GM18499 (cell line): ENCODE data around the gene EFHC1.

Experiments used
- ATAC-seq: cut with Tn5 transposase; IDR thresholded peaks from one replicate; pipeline ENCODE4 v1.9.1; 2021; ENCODE audit warnings: moderate number of reproducible peaks; ENCODE audit not compliant: insufficient read depth, unreplicated experiment

The EFHC1 gene

DNA sequence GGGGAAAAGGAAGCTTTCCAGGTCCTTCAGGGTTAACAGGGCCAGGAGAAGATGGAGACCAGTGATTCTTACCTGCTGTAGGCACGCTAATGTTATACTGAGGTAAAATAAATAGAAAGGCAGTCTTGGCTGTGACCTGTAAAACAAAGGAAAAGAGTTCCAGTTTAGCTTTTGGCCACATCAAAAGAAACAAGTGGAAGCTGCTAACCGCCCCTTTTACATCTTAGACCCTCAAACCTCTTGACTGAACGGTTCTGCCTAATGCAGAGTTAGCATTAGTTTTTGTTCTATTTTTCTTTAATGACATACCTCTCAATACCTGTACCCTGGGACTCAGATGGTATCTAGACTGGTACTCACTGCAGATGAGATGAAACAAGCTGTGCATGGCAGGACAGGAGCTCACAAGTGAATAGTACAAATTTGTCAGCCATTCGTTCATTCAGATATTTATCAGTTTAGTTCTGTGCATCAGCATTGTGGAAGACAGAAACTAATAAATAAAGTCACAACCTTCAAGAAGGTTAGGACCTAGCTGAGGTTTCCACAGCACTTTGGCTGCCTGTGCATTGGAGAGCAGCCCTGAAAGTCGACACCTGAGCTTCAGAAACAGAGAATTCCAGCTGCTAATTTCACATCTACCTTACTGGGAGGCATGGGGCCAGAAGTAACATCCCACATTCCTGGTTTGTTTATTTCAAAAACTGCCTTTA lies 115.7 kb downstream of the EFHC1 start:
- no peak for ATAC-seq

DNA sequence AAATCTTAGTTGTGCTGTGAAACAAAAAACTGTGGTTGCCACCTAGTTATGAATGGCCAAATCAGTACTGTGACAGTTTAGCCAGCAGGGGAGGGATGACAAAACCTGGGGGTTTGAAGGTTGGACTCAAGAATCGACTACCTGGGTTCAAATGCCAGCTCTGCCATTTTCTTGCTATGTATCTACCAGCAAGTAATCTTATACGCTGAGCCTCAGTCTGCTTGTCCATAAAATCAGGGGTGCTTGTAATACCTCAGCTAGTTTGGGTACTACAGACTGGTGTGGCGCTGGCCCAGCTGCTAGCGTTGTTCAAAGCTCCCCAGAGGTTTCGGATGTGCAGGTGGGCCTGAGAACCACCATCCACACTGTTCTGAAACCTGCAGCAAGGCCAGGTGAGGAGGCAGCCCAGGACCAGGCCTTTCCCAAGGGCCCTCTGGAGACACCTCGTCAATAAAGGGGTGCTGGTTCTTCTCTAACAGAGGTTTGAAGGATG lies 116.3 kb downstream of the EFHC1 start:
- ATAC-seq: no peak

DNA sequence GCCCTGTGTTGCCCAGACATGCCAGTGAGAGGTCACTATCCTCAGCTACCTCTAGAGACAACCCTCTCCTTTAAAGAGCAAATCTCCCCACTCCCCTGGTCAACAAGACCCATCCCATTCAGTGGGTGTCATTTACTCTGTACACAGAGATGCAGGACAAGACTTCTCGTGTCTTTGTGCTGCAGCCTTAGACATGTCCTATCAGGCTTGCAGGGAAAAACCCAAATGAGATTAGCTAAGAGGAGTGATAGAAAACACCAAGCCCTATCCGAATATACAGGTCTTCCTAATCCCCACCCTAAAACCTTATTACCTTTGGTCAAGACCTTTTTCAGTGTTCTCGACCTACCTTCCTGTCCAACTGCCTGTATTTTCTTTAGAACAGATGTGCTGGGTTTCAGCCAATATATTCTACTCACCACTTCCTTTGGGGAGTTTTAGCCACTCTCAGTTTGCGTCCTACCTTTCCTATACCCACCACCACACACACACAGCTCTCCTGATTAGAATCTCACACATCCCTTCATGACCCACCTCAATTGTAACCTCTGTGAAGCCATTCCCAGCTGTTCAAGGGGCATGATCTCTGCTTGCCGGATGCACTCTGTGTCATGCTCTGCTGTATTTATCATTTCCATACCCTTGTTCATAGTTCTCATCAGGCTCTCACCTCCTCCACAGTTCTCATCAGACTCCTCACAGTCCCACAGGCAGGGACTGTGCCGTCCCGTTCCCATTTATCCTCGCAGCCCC lies 117.0 kb downstream of the EFHC1 start:
- peak; percentile 36 for ATAC-seq

DNA sequence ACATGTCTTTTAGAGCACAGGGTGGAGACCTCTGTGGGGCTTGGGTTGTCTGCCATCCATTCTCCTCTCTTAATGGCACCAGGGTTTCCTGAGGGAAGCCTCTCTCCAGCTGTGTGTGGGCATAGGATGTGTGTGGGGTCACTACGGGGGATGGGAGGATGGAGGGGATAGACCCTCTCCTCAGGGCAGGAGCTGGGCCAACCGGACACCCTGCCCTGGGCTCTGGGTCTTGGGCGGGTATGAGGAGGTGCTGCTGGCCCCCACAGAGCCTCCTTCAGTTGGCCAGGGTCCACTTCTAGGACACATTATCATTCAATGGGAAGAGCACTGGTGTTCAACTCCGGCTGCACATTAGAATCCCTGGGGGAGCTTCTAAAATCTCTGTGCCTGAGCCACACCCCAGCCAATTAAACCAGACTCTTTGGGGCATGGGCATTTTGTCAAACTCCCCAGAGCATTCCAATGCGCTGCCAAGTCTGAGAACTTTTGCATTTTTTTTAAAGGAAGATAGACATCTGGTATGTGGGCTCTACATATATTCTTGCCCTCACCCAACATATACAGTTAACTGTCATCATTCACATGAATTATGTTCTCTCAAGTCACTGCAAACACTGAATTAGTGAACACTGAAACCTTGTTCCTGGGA lies 118.2 kb downstream of the EFHC1 start:
- ATAC-seq: no peak

DNA sequence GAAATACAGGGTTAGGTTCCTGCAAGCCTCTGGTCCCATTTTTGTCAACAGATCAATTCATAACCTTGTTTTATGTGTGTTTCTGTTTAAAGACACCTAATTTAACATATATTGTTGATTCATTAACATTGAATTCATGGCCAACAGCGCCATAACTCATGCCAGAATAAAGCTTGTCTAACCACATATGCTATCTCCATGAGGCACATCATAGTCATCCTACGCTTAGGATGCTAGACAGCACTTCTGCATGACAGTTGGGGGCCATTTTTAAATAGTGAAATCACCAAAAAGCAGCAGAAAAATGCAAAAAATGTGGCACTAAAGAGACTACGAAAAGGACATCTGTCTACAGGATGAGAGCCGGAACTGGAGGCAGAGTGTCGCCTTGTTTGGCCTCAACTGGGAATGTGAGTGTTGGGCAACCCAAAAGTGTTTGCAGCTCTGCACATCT lies 118.8 kb downstream of the EFHC1 start:
- no peak for ATAC-seq

DNA sequence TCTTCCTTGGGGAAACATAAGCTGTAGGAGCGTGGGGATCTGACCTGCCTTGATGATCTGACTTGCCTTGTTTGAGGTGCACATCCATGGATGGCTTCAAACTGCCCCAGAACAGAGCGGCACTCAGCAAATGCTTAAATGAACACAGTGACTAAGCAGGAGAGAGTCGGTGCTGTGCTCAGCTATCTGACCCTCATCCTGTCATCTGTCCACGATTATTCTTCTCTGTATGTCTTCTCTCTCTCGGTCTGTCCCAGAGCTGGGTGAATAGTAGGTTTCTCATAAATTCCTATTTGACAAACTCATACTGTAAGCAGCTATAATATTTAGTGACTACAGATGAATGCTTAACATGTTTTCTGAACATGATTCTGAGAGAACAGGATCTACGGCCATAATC lies 119.5 kb downstream of the EFHC1 start:
- ATAC-seq: no peak

DNA sequence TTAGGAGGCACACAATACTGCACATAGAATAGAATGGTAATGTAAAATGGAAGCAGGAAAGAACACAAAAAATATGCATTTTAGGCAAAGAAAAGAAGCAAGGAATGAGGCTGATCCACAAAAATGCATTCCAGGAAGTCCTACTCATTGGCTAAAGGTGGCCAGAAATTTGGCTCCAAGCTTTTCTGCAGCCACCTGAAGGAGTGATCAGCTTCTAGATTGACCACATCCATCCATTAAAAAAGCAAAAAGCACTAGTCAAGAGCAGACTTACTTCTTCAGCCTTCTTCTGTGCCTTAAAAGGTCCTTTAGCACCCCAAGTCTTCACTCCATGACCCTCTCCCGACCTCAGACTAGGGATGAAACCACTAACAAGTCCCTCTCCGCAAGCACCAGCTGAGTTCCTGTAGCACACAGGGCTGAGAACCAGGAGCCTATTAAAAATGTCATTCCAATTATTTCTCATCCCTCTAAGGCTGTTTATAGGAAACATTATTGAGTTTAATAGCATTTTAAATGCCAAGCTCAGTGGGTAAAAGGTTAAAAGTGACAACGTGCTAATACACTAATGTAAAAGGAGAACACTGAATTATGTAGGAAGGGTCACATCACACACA lies 120.3 kb downstream of the EFHC1 start:
- ATAC-seq: no peak

DNA sequence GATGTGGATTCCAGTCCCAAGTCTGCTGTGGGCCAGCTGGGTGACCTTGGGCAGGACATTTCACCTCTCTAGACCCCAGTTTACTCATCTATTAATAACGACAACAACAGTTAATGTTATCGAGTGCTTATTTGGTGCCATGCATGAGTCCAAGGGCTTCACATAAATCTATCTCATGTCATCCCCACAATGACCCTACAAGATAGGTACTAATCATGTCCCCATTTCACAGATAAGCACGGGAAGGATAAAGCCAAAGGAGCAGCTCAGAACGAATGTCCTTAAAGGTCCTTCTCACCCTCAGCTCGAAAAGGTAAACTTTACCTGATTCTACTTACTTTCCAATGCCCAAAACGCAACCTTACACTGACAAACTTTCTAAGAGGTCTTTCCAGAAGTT lies 121.0 kb downstream of the EFHC1 start:
- ATAC-seq: no peak

DNA sequence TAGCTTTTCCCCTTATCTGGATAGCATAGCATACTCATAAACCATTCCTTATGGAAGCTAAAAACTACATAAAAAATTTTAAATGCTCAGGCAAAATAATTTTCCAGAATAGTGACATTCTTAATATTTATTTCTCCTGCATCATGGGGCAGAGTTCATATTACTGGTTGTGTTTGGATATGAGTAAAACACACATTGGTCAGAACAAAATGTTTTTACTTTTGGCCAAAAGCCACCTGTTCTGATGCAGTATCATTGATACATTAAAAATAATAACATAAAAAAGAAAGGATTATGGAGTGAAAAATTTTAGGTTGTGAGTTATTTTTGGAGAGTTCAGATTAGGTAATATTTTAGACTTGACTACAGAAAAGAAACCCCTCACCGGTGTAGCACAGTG lies 123.1 kb downstream of the EFHC1 start:
- no peak for ATAC-seq

DNA sequence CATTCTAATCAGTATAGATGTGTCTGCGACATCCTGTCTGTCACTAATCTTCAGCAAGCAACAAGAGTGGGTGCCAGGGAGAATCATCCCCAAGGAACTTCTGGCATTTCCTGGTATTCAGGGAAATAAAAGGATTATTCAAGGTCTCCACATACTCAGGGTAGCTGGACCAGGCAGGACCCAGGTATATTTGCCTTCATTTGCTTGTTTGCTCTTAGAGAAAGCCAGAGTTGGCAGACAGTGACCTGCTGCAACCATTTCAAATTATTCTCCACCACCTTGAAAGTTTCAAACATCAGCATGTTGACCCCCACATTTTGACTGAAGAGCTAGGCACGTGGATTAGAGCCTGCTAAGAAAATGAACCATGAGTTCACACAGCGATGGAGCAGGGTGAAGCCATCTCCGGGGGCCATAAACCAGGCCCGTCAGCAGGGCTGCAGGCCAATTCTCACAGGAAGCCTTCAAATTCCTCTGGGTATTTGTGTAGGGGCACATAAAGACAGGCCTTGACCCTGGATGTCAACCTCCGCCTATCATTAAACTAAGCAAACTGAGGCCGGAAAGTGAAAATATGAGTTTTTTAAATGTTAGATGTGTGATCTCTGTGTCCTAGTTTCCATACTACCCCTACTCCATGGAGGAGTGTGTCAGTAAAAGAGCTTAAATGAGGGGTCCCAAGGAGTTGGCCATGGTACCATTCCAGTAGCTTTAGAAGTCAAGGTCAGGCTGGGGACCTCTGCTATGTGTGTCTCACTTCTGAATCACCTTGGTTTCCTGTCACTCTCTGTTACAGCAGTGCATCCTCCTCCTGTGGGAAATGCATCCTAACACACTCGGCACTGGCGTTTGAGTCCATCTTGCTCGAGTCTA lies 123.8 kb downstream of the EFHC1 start:
- no peak for ATAC-seq

DNA sequence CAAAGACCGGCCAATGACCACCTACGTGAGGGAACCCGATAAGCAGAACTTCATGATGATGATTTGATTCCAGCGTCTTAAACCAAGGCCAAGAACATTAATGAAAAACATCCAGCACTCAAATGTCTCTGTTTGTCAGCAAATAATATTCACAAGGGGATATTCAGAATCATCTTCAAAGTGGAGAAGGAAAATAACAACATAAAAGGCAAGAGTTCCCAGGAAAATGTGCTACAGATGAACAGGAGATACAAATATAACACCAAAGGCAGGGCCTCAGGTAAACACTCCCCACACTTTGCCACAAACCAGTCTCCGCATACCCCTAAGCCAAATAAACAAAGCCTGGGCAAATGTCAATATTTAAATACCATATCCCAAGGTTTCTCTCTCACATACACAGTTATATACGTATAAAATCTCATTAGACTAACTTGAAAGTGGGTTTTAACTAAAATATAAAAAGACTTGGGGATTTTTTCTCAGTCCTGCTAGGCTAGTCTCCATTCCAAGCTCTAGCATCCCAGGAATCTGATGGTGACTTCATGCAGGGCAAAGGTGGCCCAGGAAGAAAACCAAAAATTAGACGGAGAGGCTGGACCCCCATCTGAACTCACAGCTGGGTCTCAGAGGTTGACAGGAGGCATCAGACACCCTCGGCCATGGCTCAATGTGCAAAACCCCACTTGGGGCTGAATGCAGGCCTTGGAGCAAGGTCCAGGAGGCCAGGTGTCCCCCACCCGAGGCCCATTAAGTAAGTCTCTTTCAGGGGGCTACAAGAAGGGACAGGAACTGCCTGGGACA lies 124.7 kb downstream of the EFHC1 start:
- ATAC-seq: no peak

DNA sequence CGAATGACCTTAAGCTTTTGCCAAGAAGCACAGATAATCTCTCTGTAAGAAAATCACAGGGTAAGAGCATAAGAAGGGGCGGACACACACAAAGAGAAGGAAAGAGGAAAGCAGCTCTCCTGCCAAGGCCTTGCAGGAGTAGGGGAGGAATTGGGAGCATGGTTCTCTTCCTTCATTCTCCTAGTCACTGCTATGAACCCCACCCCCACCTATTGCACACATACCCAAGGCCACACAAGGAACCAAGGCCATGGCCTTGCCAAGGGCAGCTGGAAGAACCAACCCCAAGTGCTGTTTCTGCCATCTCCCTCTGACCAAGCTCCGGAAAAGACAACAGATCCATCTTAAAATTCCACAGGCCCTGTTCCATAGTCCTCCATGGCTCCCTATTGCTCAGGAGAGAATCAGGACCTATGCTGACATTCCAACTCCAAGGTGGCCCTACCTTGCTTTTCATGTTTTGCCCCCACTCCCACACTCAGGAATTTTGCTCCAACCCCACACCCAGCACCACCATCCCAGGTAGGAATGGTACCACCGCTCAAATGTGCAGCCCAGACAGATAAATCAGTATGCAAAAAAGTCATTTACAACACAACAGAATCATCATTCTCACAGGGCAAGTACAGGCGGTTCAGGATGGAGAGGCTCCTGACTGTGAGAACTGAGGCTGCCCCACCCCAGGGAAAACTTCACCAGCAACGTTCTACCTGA lies 125.4 kb downstream of the EFHC1 start:
- ATAC-seq: no peak

DNA sequence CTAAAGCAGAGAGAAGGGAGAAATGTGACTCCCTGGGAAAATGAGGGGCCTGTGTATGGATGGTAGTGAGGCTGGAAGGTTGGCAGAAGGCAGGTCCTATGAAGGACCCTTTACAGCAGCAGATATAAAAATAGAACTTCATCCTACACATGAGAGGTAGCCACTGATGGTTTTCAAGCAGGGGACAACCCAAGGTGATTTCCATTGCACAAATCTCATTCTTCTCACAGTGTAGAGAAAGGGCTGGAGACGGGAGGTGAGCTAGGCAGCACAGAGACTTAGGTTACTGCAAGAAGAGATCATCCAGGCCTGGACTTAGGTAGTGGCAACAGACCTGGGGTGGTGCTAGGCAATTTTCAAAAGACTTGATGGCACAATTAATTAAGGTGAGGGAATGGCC lies 126.0 kb downstream of the EFHC1 start:
- peak; percentile 40 for ATAC-seq

DNA sequence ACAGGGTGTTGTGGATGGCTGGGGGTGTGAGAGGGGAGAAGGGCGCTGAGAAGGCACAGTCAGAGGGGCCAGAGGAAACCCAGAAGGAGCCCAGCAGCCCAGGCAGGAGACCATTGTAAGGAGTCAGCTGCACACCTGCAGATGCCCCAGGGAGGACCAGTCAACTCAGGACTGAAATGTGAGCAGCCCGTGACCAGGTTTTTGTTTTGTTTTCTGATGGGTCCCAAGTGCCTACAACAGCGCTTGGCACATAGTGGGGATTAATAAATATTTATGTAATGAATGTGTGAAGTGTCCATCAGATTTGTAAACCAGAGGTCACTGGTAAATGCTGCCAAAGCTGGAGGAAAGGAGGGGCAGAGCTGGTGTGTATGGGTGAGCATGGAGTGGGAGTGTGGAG lies 126.5 kb downstream of the EFHC1 start:
- peak; percentile 60 for ATAC-seq

DNA sequence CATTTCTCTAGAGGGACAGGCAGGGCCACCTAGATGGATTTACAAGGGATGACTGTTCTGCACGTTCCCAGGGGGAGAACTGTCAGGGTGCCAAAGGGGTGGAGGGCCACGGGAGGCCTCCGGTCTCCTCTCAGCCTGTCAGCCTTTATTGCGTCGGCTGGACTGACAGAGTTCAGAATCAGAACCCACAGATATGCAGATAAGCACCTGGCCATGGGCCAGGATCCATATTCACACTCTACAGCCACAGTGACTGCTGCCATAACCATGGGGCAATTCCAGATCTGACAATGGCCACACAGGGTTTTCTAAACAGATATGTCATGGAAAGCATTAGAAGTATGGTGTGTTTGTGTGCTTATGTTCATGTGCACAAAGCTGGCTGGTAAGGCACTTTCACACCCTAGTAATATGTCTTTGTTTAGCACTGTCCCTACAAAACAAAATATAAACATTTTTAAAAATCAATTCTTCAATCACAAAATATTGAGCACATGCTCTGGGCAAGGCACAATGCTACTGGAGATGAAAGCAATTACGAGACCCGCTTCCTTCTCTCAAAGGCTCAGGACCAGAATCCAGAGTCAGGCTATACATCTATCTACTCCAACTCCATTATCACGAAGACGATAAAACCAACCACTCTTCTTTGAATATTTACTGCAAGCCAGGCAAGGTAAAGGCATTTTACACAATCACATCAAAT lies 127.7 kb downstream of the EFHC1 start:
- no peak for ATAC-seq

DNA sequence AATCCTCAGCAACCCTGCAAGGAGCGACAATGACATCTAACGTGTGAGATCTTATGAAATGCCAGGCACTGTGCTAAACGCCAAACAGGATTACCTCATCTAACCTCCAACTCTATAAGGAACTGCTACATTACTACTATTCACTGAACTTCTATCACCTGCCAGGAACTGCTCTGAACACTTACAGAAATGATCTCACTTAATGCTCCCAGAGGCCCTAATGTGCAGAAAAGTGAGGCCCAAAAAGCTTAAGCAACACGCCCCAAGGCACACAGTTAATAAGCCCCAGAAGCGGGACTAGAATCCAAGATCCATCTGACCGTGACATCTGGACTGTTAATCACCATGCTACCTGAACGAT lies 128.2 kb downstream of the EFHC1 start:
- no peak for ATAC-seq

DNA sequence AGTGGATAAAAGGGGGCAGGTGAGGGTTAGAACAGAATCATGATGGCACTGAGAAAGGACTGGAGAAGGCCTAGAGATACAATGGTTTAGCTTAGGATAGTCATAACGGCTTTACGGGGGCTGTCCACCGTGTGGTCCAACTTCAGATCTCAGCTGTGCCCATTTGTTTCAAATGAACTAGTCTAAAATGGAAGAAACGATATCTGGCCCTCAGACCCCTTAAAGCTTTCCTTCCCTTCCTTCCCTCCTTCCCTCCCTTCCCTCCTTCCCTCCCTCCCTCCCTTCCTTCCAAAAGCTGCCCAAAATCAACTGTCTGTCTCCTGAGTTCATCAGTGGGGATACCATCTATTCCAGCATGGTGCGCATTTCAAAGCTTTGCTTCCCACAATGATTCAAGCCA lies 128.9 kb downstream of the EFHC1 start:
- ATAC-seq: no peak

DNA sequence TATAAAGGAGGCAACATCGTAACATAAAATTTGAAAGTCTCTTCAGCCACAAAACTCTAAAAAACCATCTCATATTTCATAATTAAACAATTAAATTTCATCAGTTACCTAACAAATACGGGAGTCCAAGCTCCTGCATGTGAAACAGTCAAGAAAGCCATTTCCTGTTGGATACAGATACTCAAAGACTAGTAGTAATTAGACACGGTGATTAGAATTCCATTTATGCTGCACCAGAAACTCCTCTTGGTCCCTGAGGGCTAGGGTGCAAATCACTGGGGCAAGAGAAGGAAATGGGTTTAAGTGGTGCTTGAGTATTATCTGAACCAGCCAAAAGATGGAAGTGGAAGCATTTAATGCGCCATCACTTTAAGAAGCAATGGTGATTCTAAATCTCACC lies 129.3 kb downstream of the EFHC1 start:
- no peak for ATAC-seq
